Hepatocyte (in vitro differentiated cells): Measurements from ENCODE around the gene TAAR1. TPM values are rescaled to one million over a fixed set of nuclear protein-coding genes. Genes with fewer than 3 reads are reported as not detected.
"Not testable (repeated sequence)": the region's sequence is repeated elsewhere in the genome, so short reads cannot be mapped to it uniquely, and the experiment has no call there.

Experiments
- DNase-seq: peaks from one replicate; pipeline ENCODE4 v3.0.0-alpha.2; 2016; ENCODE audit warnings: low spot score
- H2AFZ ChIP-seq: fragments of 200-600 bp; sonication (generic); 2 replicates; pipeline ENCODE4 v1.6.0; 2016; ENCODE audit warnings: antibody characterized with exemption, mild to moderate bottlenecking
- H3K27ac ChIP-seq: fragments of 200-600 bp; sonication (generic); 2 replicates; pipeline ENCODE4 v1.5.1; 2016; ENCODE audit warnings: mild to moderate bottlenecking
- H3K27me3 ChIP-seq: fragments of 200-600 bp; sonication (generic); 2 replicates; pipeline ENCODE4 v1.6.1; 2016
- H3K36me3 ChIP-seq: fragments of 200-600 bp; sonication (generic); replicated peaks from 2 replicates; pipeline ENCODE4 v1.5.1; 2016; ENCODE audit warnings: low read depth; ENCODE audit not compliant: insufficient read depth
- H3K4me1 ChIP-seq: fragments of 200-600 bp; sonication (generic); 2 replicates; pipeline ENCODE4 v1.5.1; 2016; ENCODE audit warnings: mild to moderate bottlenecking, moderate library complexity; ENCODE audit not compliant: insufficient read depth
- H3K4me2 ChIP-seq: fragments of 200-600 bp; sonication (generic); 2 replicates; pipeline ENCODE4 v1.6.0; 2016
- H3K4me3 ChIP-seq: fragments of 200-600 bp; sonication (generic); 2 replicates; pipeline ENCODE4 v1.5.1; 2016; ENCODE audit warnings: mild to moderate bottlenecking
- H3K79me2 ChIP-seq: fragments of 200-600 bp; sonication (generic); 2 replicates; pipeline ENCODE4 v1.6.0; 2017; ENCODE audit warnings: mild to moderate bottlenecking
- H3K9me2 ChIP-seq: fragments of 200-600 bp; sonication (generic); replicated peaks from 2 replicates; pipeline ENCODE4 v1.6.0; 2017; ENCODE audit warnings: mild to moderate bottlenecking; ENCODE audit not compliant: insufficient read depth
- H3K9me3 ChIP-seq: fragments of 200-600 bp; sonication (generic); 2 replicates; pipeline ENCODE4 v1.5.1; 2016; ENCODE audit warnings: low read depth, mild to moderate bottlenecking
- H4K20me1 ChIP-seq: fragments of 200-600 bp; sonication (generic); 2 replicates; pipeline ENCODE4 v1.6.0; 2016; ENCODE audit warnings: mild to moderate bottlenecking; ENCODE audit not compliant: insufficient read depth, poor library complexity, severe bottlenecking
- EZH2 ChIP-seq: fragments of 200-600 bp; sonication (generic); IDR thresholded peaks from 2 replicates; pipeline ENCODE4 v1.6.1; 2016; ENCODE audit warnings: antibody characterized with exemption, mild to moderate bottlenecking, borderline replicate concordance
- EZH2phosphoT487 ChIP-seq: fragments of 200-600 bp; sonication (generic); IDR thresholded peaks from one replicate; pipeline ENCODE4 v1.6.1; 2018; ENCODE audit warnings: antibody characterized with exemption, mild to moderate bottlenecking, low read depth, moderate library complexity; ENCODE audit not compliant: unreplicated experiment, severe bottlenecking
- WGBS: methylation state at CpG from one replicate; pipeline ENCODE4 v1.1.6; 2016; ENCODE audit warnings: low lambda C conversion rate; ENCODE audit errors: missing lambda C conversion rate; 5-methylcytosine and 5-hydroxymethylcytosine counted together
- polyA plus RNA-seq: library from polyadenylated mRNA; unstranded; fragments of >200 nt; fragmentation: Nextera tagmentation; extraction: Ambion mirVana; gene quantifications from 2 replicates; pipeline ENCODE4 v1.2.1, GENCODE V29; 2016
- total RNA-seq: library from RNA; depleted of rRNA; stranded (reverse); fragments of >200 nt; gene quantifications from 2 replicates; pipeline ENCODE4 v1.2.3, GENCODE V29; 2014
- TF ChIP-seq, protein P1 (sequence below): fragments of 200-600 bp; sonication (generic); IDR thresholded peaks from 2 replicates; pipeline ENCODE4 v1.5.1; 2016; ENCODE audit warnings: antibody characterized with exemption, mild to moderate bottlenecking; ENCODE audit not compliant: poor library complexity

Gene TAAR1
- total and polyA plus RNA-seq, 2 experiments from 2014 or later = not detected

DNA sequence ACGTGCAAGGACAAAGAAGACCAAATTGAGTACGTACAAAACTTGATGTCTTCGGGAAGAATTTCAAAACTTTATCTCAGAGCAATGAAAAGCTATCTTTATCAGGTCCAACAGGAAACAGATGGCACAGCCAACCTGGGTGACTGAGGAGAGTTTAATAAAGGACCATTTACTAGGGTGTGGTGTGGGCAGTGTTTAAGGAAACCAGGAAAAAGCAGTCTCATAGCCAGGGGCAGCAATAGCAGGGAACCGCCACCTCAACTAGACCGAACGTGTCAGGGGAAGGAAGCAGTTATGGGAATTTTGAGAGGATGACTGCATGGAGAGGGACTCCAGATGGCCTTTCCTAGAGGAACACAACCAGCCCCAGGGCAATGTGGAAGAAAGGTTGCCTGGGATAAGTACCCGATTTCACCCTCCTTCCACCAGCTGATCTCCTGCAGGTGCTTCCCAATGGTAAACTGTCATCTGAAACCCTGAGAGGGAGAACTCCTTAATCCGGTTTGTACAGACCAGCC, 54.3 kb downstream of the TAAR1 start:
- Histone ChIP-seq H2AFZ (no peak overlapping the region), H3K27ac (no peak overlapping the region), H3K79me2 (no peaks in the 10 kb centered on the region), H3K9me3 (no peaks in the 10 kb centered on the region), H3K27me3 (no peaks in the 10 kb centered on the region), H4K20me1 (no peaks in the 10 kb centered on the region), H3K4me3 (no peak overlapping the region), H3K4me1 (no peaks in the 10 kb centered on the region), H3K9me2 (no peaks in the 10 kb centered on the region), H3K4me2 (no peak overlapping the region), H3K36me3 (no peaks in the 10 kb centered on the region)
- 93% methylated on average over 8 of the region's 8 CpGs for WGBS
- TF ChIP-seq EZH2phosphoT487 (no peak), EZH2 (no peak)
- TF ChIP-seq, protein P1, sequence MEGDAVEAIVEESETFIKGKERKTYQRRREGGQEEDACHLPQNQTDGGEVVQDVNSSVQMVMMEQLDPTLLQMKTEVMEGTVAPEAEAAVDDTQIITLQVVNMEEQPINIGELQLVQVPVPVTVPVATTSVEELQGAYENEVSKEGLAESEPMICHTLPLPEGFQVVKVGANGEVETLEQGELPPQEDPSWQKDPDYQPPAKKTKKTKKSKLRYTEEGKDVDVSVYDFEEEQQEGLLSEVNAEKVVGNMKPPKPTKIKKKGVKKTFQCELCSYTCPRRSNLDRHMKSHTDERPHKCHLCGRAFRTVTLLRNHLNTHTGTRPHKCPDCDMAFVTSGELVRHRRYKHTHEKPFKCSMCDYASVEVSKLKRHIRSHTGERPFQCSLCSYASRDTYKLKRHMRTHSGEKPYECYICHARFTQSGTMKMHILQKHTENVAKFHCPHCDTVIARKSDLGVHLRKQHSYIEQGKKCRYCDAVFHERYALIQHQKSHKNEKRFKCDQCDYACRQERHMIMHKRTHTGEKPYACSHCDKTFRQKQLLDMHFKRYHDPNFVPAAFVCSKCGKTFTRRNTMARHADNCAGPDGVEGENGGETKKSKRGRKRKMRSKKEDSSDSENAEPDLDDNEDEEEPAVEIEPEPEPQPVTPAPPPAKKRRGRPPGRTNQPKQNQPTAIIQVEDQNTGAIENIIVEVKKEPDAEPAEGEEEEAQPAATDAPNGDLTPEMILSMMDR = no peak
- DNase-seq = no peak

DNA sequence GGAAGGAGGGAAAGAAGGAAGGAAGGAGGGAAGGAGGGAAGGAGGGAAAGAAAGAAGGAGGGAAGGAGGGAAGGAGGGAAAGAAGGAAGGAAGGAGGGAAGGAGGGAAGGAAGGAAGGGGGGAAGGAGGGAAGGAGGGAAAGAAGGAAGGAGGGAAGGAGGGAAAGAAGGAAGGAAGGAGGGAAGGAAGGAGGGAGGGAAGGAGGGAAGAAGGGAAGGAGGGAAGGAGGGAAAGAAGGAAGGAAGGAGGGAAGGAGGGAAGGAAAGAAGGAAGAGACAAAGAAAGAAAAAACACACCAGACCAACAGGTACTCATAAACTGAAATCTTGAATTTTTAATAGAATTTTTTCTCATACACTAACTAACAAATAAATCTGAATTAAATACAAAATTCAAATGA, 58.1 kb downstream of the TAAR1 start:
- H3K4me1 ChIP-seq, H3K79me2 ChIP-seq, H3K9me3 ChIP-seq, H3K4me2 ChIP-seq, H3K27ac ChIP-seq, H3K9me2 ChIP-seq, H2AFZ ChIP-seq, H3K36me3 ChIP-seq, H4K20me1 ChIP-seq, DNase-seq, H3K4me3 ChIP-seq, H3K27me3 ChIP-seq: not testable (repeated sequence)

DNA sequence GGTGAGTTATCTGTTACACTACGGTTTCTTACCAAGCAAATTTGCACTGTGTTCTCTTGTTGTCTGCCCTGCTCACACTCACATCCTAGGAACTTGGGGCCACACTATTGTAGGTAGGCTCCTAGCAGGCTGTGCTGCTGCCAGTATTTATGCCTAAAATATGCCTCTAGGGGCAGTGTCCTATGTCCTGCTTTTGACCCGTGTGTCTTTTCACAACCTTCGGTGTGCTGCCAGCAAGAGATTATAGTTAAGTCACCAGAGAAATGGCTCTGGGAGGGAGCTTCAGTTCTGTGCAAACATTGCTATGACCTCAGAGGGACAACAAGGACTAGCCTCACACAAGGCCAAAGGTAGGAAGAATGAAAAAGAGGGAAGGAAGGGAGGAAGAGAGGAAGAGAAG, 60.5 kb downstream of the TAAR1 start:
- H4K20me1 ChIP-seq = no peaks in the 10 kb centered on the region
- H3K27me3 ChIP-seq = no peaks in the 10 kb centered on the region
- no peak overlapping the region for H3K4me2 ChIP-seq
- no peaks in the 10 kb centered on the region for H3K9me2 ChIP-seq
- peak overlapping the region; percentile 4 for H3K27ac ChIP-seq
- DNase-seq = peak; percentile 55
- peak overlapping the region; percentile 21 for H2AFZ ChIP-seq
- H3K9me3 ChIP-seq = no peaks in the 10 kb centered on the region
- H3K79me2 ChIP-seq = no peaks in the 10 kb centered on the region
- no peak overlapping the region for H3K4me3 ChIP-seq
- no peaks in the 10 kb centered on the region for H3K36me3 ChIP-seq
- WGBS = 36% methylated on average over 3 of the region's 3 CpGs
- H3K4me1 ChIP-seq = no peaks in the 10 kb centered on the region
- TF ChIP-seq EZH2 = no peak
- TF ChIP-seq, protein P1 = peak; percentile 35

DNA sequence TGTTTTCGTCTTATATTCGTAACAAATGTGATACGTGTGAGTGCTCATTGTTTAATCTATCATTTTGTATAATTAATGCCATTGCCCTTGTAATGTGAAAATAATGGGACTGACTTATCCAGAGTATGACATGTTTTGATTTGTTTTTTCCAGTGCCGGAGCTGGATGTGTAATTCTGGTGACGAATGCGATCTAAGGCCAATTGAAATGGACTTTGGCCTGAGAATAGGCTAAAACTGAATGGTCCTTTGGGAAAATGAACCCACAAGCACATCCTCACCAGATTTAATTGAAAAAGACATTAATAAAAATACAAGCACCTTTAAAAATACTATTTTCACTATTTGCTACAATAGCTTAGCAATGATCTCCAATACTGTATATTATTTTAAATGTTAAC, 62.8 kb downstream of the TAAR1 start:
- no peaks in the 10 kb centered on the region for H3K36me3 ChIP-seq
- no peak overlapping the region for H3K4me3 ChIP-seq
- no peaks in the 10 kb centered on the region for H3K79me2 ChIP-seq
- no peak for DNase-seq
- H3K9me3 ChIP-seq = no peaks in the 10 kb centered on the region
- TF ChIP-seq EZH2 (no peak), EZH2phosphoT487 (no peak)
- TF ChIP-seq, protein P1 = no peak
- WGBS = 86% methylated on average over 6 of the region's 6 CpGs
- no peaks in the 10 kb centered on the region for H4K20me1 ChIP-seq
- no peak overlapping the region for H2AFZ ChIP-seq
- H3K4me2 ChIP-seq = no peak overlapping the region
- H3K4me1 ChIP-seq = no peaks in the 10 kb centered on the region
- H3K27me3 ChIP-seq = no peaks in the 10 kb centered on the region
- no peak overlapping the region for H3K27ac ChIP-seq
- H3K9me2 ChIP-seq = no peaks in the 10 kb centered on the region

Other genes starting within 250 kb of the TAAR1 start
- 39.3 and 41.3 TPM in 2 replicates for gene STX7, start 146.1 kb downstream of the TAAR1 start, total RNA-seq
- 38.4 and 42.0 TPM in 2 replicates for gene STX7, start 146.1 kb downstream of the TAAR1 start, polyA plus RNA-seq
- gene TAAR9, start 120.9 kb downstream of the TAAR1 start, total RNA-seq = not detected in 2 replicates
- gene TAAR9, start 120.9 kb downstream of the TAAR1 start, polyA plus RNA-seq = not detected in 2 replicates
- gene TAAR8, start 106.5 kb downstream of the TAAR1 start, total RNA-seq = not detected in 2 replicates
- gene TAAR8, start 106.5 kb downstream of the TAAR1 start, polyA plus RNA-seq = not detected in 2 replicates
- not detected in 2 replicates for gene TAAR6, start 88.9 kb downstream of the TAAR1 start, total RNA-seq
- not detected in 2 replicates for gene TAAR6, start 88.9 kb downstream of the TAAR1 start, polyA plus RNA-seq
- gene TAAR5, start 69.4 kb downstream of the TAAR1 start, total RNA-seq = not detected in 2 replicates
- not detected in 2 replicates for gene TAAR5, start 69.4 kb downstream of the TAAR1 start, polyA plus RNA-seq
- gene TAAR2, start 34.9 kb downstream of the TAAR1 start, total RNA-seq = not detected in 2 replicates
- not detected in 2 replicates for gene TAAR2, start 34.9 kb downstream of the TAAR1 start, polyA plus RNA-seq
- 1.2 and 1.4 TPM in 2 replicates for gene VNN1, start 54.9 kb upstream of the TAAR1 start, total RNA-seq
- gene VNN1, start 54.9 kb upstream of the TAAR1 start, polyA plus RNA-seq = 0.46 and 0.93 TPM in 2 replicates
- gene VNN2, start 98.7 kb upstream of the TAAR1 start, total RNA-seq = 4.0 and 6.8 TPM in 2 replicates
- 1.1 and 1.9 TPM in 2 replicates for gene VNN2, start 98.7 kb upstream of the TAAR1 start, polyA plus RNA-seq
- 27.3 and 28.8 TPM in 2 replicates for gene SLC18B1, start 139.5 kb upstream of the TAAR1 start, total RNA-seq
- gene SLC18B1, start 139.5 kb upstream of the TAAR1 start, polyA plus RNA-seq = 10.6 and 20.0 TPM in 2 replicates
- gene RPS12, start 155.4 kb upstream of the TAAR1 start, total RNA-seq = 1,429 and 1,761 TPM in 2 replicates
- gene RPS12, start 155.4 kb upstream of the TAAR1 start, polyA plus RNA-seq = 421 and 442 TPM in 2 replicates